OCI-LY7 (cell line): ENCODE results near the gene P2RX6. TPM values are rescaled to one million over a fixed set of nuclear protein-coding genes. Genes with fewer than 3 reads are reported as not detected.

Experiments
- BruUV-seq: library from RNA; stranded (reverse); fragments of 400-500 nt; replicated peaks from 2 replicates; lab custom pipeline; 2021; lab: Mats Ljungman, UMichigan
- CTCF ChIA-PET: fragments of 300-600 bp; sonication (Branson Sonifier 250); formaldehyde crosslinking; loops from one replicate; lab custom pipeline; 2022; ENCODE audit warnings: antibody characterized with exemption; ENCODE audit not compliant: unreplicated experiment; lab: Charles Lee
- POLR2A ChIA-PET: fragments of 300-600 bp; sonication (Branson Sonifier 250); formaldehyde crosslinking; loops from one replicate; lab custom pipeline; 2022; ENCODE audit warnings: antibody characterized with exemption; lab: Charles Lee
- DNase-seq: peaks from one replicate; pipeline ENCODE4 v3.0.0-alpha.2; 2015; ENCODE audit warnings: low spot score
- H2AFZ ChIP-seq: fragments of 200-600 bp; sonication (generic), shearing (Covaris generic); 2 replicates; pipeline ENCODE4 v1.6.1; 2014; ENCODE audit warnings: mild to moderate bottlenecking, antibody characterized with exemption, low read length, moderate library complexity
- H3K27ac ChIP-seq: fragments of 200-600 bp; sonication (generic); 2 replicates; pipeline ENCODE4 v1.5.1; 2014; ENCODE audit warnings: mixed run types, low read depth, mild to moderate bottlenecking, moderate library complexity, low read length, inconsistent platforms; ENCODE audit not compliant: poor library complexity, severe bottlenecking
- H3K36me3 ChIP-seq: fragments of 200-600 bp; sonication (generic); 2 replicates; pipeline ENCODE4 v1.6.1; 2014; ENCODE audit warnings: mild to moderate bottlenecking, antibody characterized with exemption, low read length, moderate library complexity, mixed read lengths; ENCODE audit not compliant: insufficient read depth
- H3K4me1 ChIP-seq: fragments of 200-600 bp; sonication (generic); 2 replicates; pipeline ENCODE4 v1.5.1; 2014; ENCODE audit warnings: mild to moderate bottlenecking, low read length; ENCODE audit not compliant: insufficient read depth, poor library complexity, severe bottlenecking
- H3K4me2 ChIP-seq: fragments of 200-600 bp; sonication (generic); 2 replicates; pipeline ENCODE4 v1.6.1; 2014; ENCODE audit warnings: mild to moderate bottlenecking, low read length
- H3K4me3 ChIP-seq: fragments of 200-600 bp; sonication (generic); 2 replicates; pipeline ENCODE4 v1.5.1; 2014; ENCODE audit warnings: mild to moderate bottlenecking, low read depth, low read length; ENCODE audit not compliant: poor library complexity, severe bottlenecking
- H3K79me2 ChIP-seq: fragments of 200-600 bp; sonication (generic); 2 replicates; pipeline ENCODE4 v1.6.1; 2016; ENCODE audit warnings: low read depth, mild to moderate bottlenecking, low read length, moderate library complexity, mixed read lengths; ENCODE audit not compliant: insufficient read depth
- H3K9me2 ChIP-seq: fragments of 200-600 bp; sonication (generic); 2 replicates; pipeline ENCODE4 v1.6.1; 2016; ENCODE audit warnings: mild to moderate bottlenecking, low read length, mixed read lengths; ENCODE audit not compliant: insufficient read depth
- H3K9me3 ChIP-seq: fragments of 200-600 bp; sonication (generic); 2 replicates; pipeline ENCODE4 v1.6.1; 2014; ENCODE audit warnings: mild to moderate bottlenecking, mixed run types, low read length, mixed read lengths
- H4K20me1 ChIP-seq: fragments of 200-600 bp; sonication (generic); 2 replicates; pipeline ENCODE4 v1.6.1; 2014; ENCODE audit warnings: mild to moderate bottlenecking, antibody characterized with exemption, low read length, moderate library complexity, mixed read lengths; ENCODE audit not compliant: insufficient read depth
- CTCF ChIP-seq: fragments of 200-600 bp; sonication (generic); conservative IDR thresholded peaks from 2 replicates; pipeline ENCODE4 v1.5.1; 2014; ENCODE audit warnings: mild to moderate bottlenecking, antibody characterized with exemption, low read length, moderate library complexity, mixed read lengths
- EZH2phosphoT487 ChIP-seq: fragments of 200-600 bp; sonication (generic); IDR thresholded peaks from 2 replicates; pipeline ENCODE4 v1.6.1; 2018; ENCODE audit warnings: low read depth, borderline replicate concordance, mild to moderate bottlenecking, mixed run types, antibody characterized with exemption, low read length, moderate library complexity, mixed read lengths
- intact Hi-C: fragments of 100-400 bp; cut with micrococcal nuclease; formaldehyde crosslinking; loops from one replicate; pipeline ENCODE4 v1.10.0; 2022; ENCODE audit not compliant: unreplicated experiment
- total RNA-seq, 2 experiments: library from RNA; depleted of rRNA in 1 of 2; stranded (reverse); fragments of >200 nt in 1 of 2; shearing (Covaris generic) in 1 of 2; gene quantifications; 2 replicates each; pipeline ENCODE4 v1.2.3, GENCODE V29; 2014 to 2022

The P2RX6 gene
- total RNA-seq, 2 experiments from 2014 or later: 0.06 to 0.32 TPM

- H3K27ac ChIP-seq: no peak overlapping the region
- no peak overlapping the region for H3K4me2 ChIP-seq
- ChIA-PET POLR2A (no interaction called here), CTCF (interaction anchor here (0.5 kb wide), 1 partner anchor 30 kb away, joined by 3 read pairs; no protein-coding TSS in a partner anchor)
- H2AFZ ChIP-seq: no peak overlapping the region
- H4K20me1 ChIP-seq: no peaks in the 10 kb centered on the region
- H3K36me3 ChIP-seq: no peaks in the 10 kb centered on the region
- DNase-seq: no peak
- no peak for TF ChIP-seq CTCF
- no peak for TF ChIP-seq EZH2phosphoT487
- no peak overlapping the region for H3K4me3 ChIP-seq
- no peaks in the 10 kb centered on the region for H3K9me2 ChIP-seq
- BruUV-seq: no TSS peak
- H3K79me2 ChIP-seq: no peaks in the 10 kb centered on the region
- H3K4me1 ChIP-seq: no peaks in the 10 kb centered on the region
- no peaks in the 10 kb centered on the region for H3K9me3 ChIP-seq
- intact Hi-C loops: no loop called here
Observed at GRCh38 chr22:21073023-21073422, 58.1 kb downstream of the P2RX6 start.

GRCh38 chr22:21073482-21073881 is 58.5 kb downstream of the P2RX6 start:
- H3K9me3 ChIP-seq: no peaks in the 10 kb centered on the region
- no peaks in the 10 kb centered on the region for H4K20me1 ChIP-seq
- H3K4me2 ChIP-seq: no peak overlapping the region
- H3K79me2 ChIP-seq: no peaks in the 10 kb centered on the region
- H3K36me3 ChIP-seq: no peaks in the 10 kb centered on the region
- no peaks in the 10 kb centered on the region for H3K9me2 ChIP-seq
- H3K27ac ChIP-seq: no peak overlapping the region
- intact Hi-C loops: no loop called here
- no peak for TF ChIP-seq EZH2phosphoT487
- TF ChIP-seq CTCF: no peak
- CTCF ChIA-PET: no interaction called here
- POLR2A ChIA-PET: interaction anchor here (0.7 kb wide), 1 partner anchor 64 kb away, joined by 3 read pairs; no protein-coding TSS in a partner anchor
- no peak overlapping the region for H2AFZ ChIP-seq
- no peak for DNase-seq
- no peaks in the 10 kb centered on the region for H3K4me1 ChIP-seq
- no TSS peak for BruUV-seq
- H3K4me3 ChIP-seq: no peak overlapping the region

- no peaks in the 10 kb centered on the region for H3K9me3 ChIP-seq
- no peak overlapping the region for H2AFZ ChIP-seq
- intact Hi-C loops: no loop called here
- H3K4me2 ChIP-seq: no peak overlapping the region
- DNase-seq: no peak
- ChIA-PET POLR2A (interaction anchor here (0.7 kb wide), 1 partner anchor 65 kb away, joined by 3 read pairs; no protein-coding TSS in a partner anchor), CTCF (no interaction called here)
- H3K9me2 ChIP-seq: no peaks in the 10 kb centered on the region
- no peak overlapping the region for H3K27ac ChIP-seq
- no peaks in the 10 kb centered on the region for H3K4me1 ChIP-seq
- no peaks in the 10 kb centered on the region for H4K20me1 ChIP-seq
- H3K4me3 ChIP-seq: no peak overlapping the region
- H3K79me2 ChIP-seq: no peaks in the 10 kb centered on the region
- no TSS peak for BruUV-seq
- TF ChIP-seq EZH2phosphoT487: no peak
- TF ChIP-seq CTCF: no peak
- no peaks in the 10 kb centered on the region for H3K36me3 ChIP-seq
Observed at GRCh38 chr22:21074102-21074715, 59.2 kb downstream of the P2RX6 start.
